HG03520 (cell line): ENCODE data around the gene KRT36.

Source experiments
- ATAC-seq: cut with Tn5 transposase; IDR thresholded peaks from one replicate; pipeline ENCODE4 v1.9.1; 2021; ENCODE audit warnings: mild to moderate bottlenecking, moderate library complexity; ENCODE audit not compliant: unreplicated experiment

KRT36 gene

GRCh38 chr17:41444186-41444585 is 45.5 kb downstream of the KRT36 start:
- no peak for ATAC-seq

GRCh38 chr17:41442739-41443138 is 47.0 kb downstream of the KRT36 start:
- no peak for ATAC-seq

GRCh38 chr17:41440531-41441033 is 49.1 kb downstream of the KRT36 start, which contains the start of gene KRT38:
KRT38 (minus strand) TSS chr17:41440983; CDS start chr17:41440921, 62 bp downstream.
- ATAC-seq, result no peak

GRCh38 chr17:41439375-41439774 is 50.3 kb downstream of the KRT36 start:
- ATAC-seq, result no peak

- no peak for ATAC-seq
Measured at GRCh38 chr17:41437769-41438168, 51.9 kb downstream of the KRT36 start.

GRCh38 chr17:41437254-41437653 is 52.5 kb downstream of the KRT36 start:
- ATAC-seq, result no peak
